H1 (cell line): ENCODE measurements around the gene PIGZ. TPM values are rescaled to one million over a fixed set of nuclear protein-coding genes. Genes with fewer than 3 reads are reported as not detected.

Experiments used
- EGR1 ChIP-seq: IDR thresholded peaks from 2 replicates; pipeline ENCODE4 v1.6.1; 2011; ENCODE audit warnings: low read depth, low read length, borderline replicate concordance
- GABPA ChIP-seq: IDR thresholded peaks from 2 replicates; pipeline ENCODE4 v1.6.1; 2011; ENCODE audit warnings: mild to moderate bottlenecking, low read length, moderate library complexity, borderline replicate concordance; ENCODE audit not compliant: insufficient read depth
- MAFK ChIP-seq: IDR thresholded peaks from 2 replicates; pipeline ENCODE4 v1.6.1; 2012; ENCODE audit warnings: low read depth, mild to moderate bottlenecking, improper control_type of control experiment, low read length
- MAX ChIP-seq: IDR thresholded peaks from 2 replicates; pipeline ENCODE4 v1.6.1; 2012; ENCODE audit warnings: inconsistent platforms
- RAD21 ChIP-seq, 2 experiments: IDR thresholded peaks in 1 of 2; conservative IDR thresholded peaks in 1 of 2; 2 replicates each; pipeline ENCODE4 v1.6.1; 2011; ENCODE audit warnings: low read depth in 2 of 2, low read length in 2 of 2, improper control_type of control experiment in 1 of 2, inconsistent platforms in 1 of 2, mild to moderate bottlenecking in 1 of 2, moderate library complexity in 1 of 2
- SIX5 ChIP-seq: IDR thresholded peaks from 2 replicates; pipeline ENCODE4 v1.6.1; 2011; ENCODE audit warnings: mild to moderate bottlenecking, low read depth, low read length
- SP4 ChIP-seq: IDR thresholded peaks from 2 replicates; pipeline ENCODE4 v1.6.1; 2012; ENCODE audit warnings: low read length, inconsistent platforms
- SRF ChIP-seq: IDR thresholded peaks from 2 replicates; pipeline ENCODE4 v1.6.1; 2011; ENCODE audit warnings: mild to moderate bottlenecking, low read depth, low read length, moderate library complexity
- USF2 ChIP-seq: IDR thresholded peaks from 2 replicates; pipeline ENCODE4 v1.6.1; 2011; ENCODE audit warnings: low read length, improper control_type of control experiment
- polyA plus RNA-seq, 7 experiments: library from polyadenylated mRNA; depleted of rRNA in 3 of 7; stranded (reverse) in 5 of 7; unstranded in 2 of 7; fragments of >200 nt in 5 of 7; fragments of 200-250 nt in 2 of 7; gene quantifications; 1 replicate in 5 of 7; 2 replicates in 1 of 7; 4 replicates in 1 of 7; pipeline versions ENCODE4 v1.2.1 to v1.2.3, GENCODE V29; 2011 to 2013; ENCODE audit warnings: missing spikeins in 2 of 7, mixed read lengths in 2 of 7
- total RNA-seq: library from RNA; stranded (reverse); fragmentation: NEBNext Ultra II Directional; extraction: Animal tissue kit (Norgen Biotek cat#: 25700); gene quantifications from 2 replicates; pipeline ENCODE4 v1.2.1, GENCODE V29; 2021

Gene PIGZ
- total and polyA plus RNA-seq, 2 of the 8 experiments (the other 6 are each of a cell fraction or from before 2014, with no cell fraction given), result 0.32 TPM; not detected in 1

GRCh38 chr3:196989721-196990262 is 21.2 kb upstream of the PIGZ start (continued):
- no peak for TF ChIP-seq GABPA
- TF ChIP-seq MAX, result no peak
- TF ChIP-seq MAFK, result no peak
- TF ChIP-seq EGR1, result no peak
- TF ChIP-seq SIX5, result no peak
- no peak for TF ChIP-seq USF2
- no peak for TF ChIP-seq RAD21 (IDR thresholded peaks at IDR 0.05 in 1 of 2, conservative IDR thresholded peaks at IDR 0.05 in 1 of 2; ENCODE audit: low read depth in 2 of 2, low read length in 2 of 2)
- TF ChIP-seq SRF, result no peak
- no peak for TF ChIP-seq SP4
